GM19463 (cell line): ENCODE measurements around the gene STXBP6.

ENCODE experiments used
- ATAC-seq: cut with Tn5 transposase; IDR thresholded peaks from one replicate; pipeline ENCODE4 v1.9.1; 2021; ENCODE audit warnings: mild to moderate bottlenecking, moderate library complexity; ENCODE audit not compliant: unreplicated experiment

STXBP6 gene

GRCh38 chr14:25049568-25050268 lies at the start of gene STXBP6:
STXBP6 (minus strand) TSS chr14:25050147; CDS start chr14:24974818, 75,329 bp downstream.
- ATAC-seq = peak; percentile 82

GRCh38 chr14:25097120-25097519 lies 47.2 kb upstream of the STXBP6 start:
- no peak for ATAC-seq

- no peak for ATAC-seq
These were observed 45.9 kb upstream of the STXBP6 start for GRCh38 chr14:25095736-25096437.

- no peak for ATAC-seq
These were observed 44.4 kb upstream of the STXBP6 start for GRCh38 chr14:25094171-25094907.

- ATAC-seq = no peak
These were observed 42.4 kb upstream of the STXBP6 start for GRCh38 chr14:25092258-25092740.

- ATAC-seq = no peak
These were observed 40.9 kb upstream of the STXBP6 start for GRCh38 chr14:25090716-25091454.

GRCh38 chr14:25090256-25090655 lies 40.3 kb upstream of the STXBP6 start:
- no peak for ATAC-seq

- no peak for ATAC-seq
These were observed 39.5 kb upstream of the STXBP6 start for GRCh38 chr14:25089496-25089895.

- ATAC-seq = no peak
These were observed 37.0 kb upstream of the STXBP6 start for GRCh38 chr14:25086821-25087396.

GRCh38 chr14:25086081-25086480 lies 36.1 kb upstream of the STXBP6 start:
- ATAC-seq = no peak

GRCh38 chr14:25080682-25081081 lies 30.7 kb upstream of the STXBP6 start:
- ATAC-seq = no peak

- no peak for ATAC-seq
These were observed 29.4 kb upstream of the STXBP6 start for GRCh38 chr14:25079311-25079710.

GRCh38 chr14:25074099-25074685 lies 24.2 kb upstream of the STXBP6 start:
- ATAC-seq = no peak

GRCh38 chr14:25069879-25070278 lies 19.9 kb upstream of the STXBP6 start:
- no peak for ATAC-seq

GRCh38 chr14:25067600-25067999 lies 17.7 kb upstream of the STXBP6 start:
- ATAC-seq = no peak

- no peak for ATAC-seq
These were observed 12.0 kb upstream of the STXBP6 start for GRCh38 chr14:25062022-25062321.

- peak; percentile 62 for ATAC-seq
These were observed 6.7 kb upstream of the STXBP6 start for GRCh38 chr14:25056688-25057078.

GRCh38 chr14:25055992-25056687 lies 6.2 kb upstream of the STXBP6 start:
- peak; percentile 43 for ATAC-seq

- ATAC-seq = no peak
These were observed 5.1 kb upstream of the STXBP6 start for GRCh38 chr14:25055005-25055404.

GRCh38 chr14:25053585-25053984 lies 3.6 kb upstream of the STXBP6 start:
- ATAC-seq = no peak
